CD4-positive, alpha-beta T cell (primary cell): ENCODE measurements around the gene KPNB1. TPM values are rescaled to one million over a fixed set of nuclear protein-coding genes. Genes with fewer than 3 reads are reported as not detected.

Experiments
- ATAC-seq: fragments of 200-7000 bp; cut with Tn5 transposase; one replicate; pipeline ENCODE4 v1.10.0; 2022; ENCODE audit warnings: mild to moderate bottlenecking; ENCODE audit not compliant: poor library complexity
- CTCF ChIA-PET: fragments of 350-600 bp; sonication (Branson Sonifier 250); formaldehyde crosslinking; loops from one replicate; lab custom pipeline; 2021; ENCODE audit warnings: antibody characterized with exemption, inconsistent platforms; lab: Charles Lee
- POLR2A ChIA-PET: fragments of 350-600 bp; sonication (Branson Sonifier 250); formaldehyde crosslinking; loops from one replicate; lab custom pipeline; 2021; ENCODE audit warnings: antibody characterized with exemption, inconsistent platforms; lab: Charles Lee
- DNase-seq, 14 experiments: peaks; one replicate each; pipeline ENCODE4 v3.0.0-alpha.2; 2013 to 2020; ENCODE audit warnings: mixed read lengths in 2 of 14
- H3K27ac ChIP-seq, 2 donors: one replicate each; pipeline versions ENCODE4 v1.5.1 to v1.7.0; 2013; ENCODE audit warnings: low read length in 2 of 2, low read depth in 1 of 2, mild to moderate bottlenecking in 1 of 2
- H3K27me3 ChIP-seq, 2 experiments: 1 replicate in 1 of 2; 2 replicates in 1 of 2; pipeline versions ENCODE4 v1.6.1 to v1.7.0; 2013; ENCODE audit warnings: low read length in 2 of 2, control low read depth in 1 of 2, mild to moderate bottlenecking in 1 of 2, moderate library complexity in 1 of 2; ENCODE audit not compliant: insufficient read depth in 2 of 2, control insufficient read depth in 1 of 2
- H3K36me3 ChIP-seq: one replicate; pipeline ENCODE4 v1.6.1; 2013; ENCODE audit warnings: low read length, control low read depth; ENCODE audit not compliant: insufficient read depth
- H3K4me1 ChIP-seq: one replicate; pipeline ENCODE4 v1.6.1; 2013; ENCODE audit warnings: low read length, control low read depth; ENCODE audit not compliant: insufficient read depth
- H3K4me3 ChIP-seq: one replicate; pipeline ENCODE4 v1.5.1; 2013; ENCODE audit warnings: mild to moderate bottlenecking, low read length, moderate library complexity
- H3K9me3 ChIP-seq, 2 experiments: 1 replicate in 1 of 2; 2 replicates in 1 of 2; pipeline versions ENCODE4 v1.6.1 to v1.7.0; 2013; ENCODE audit warnings: low read length in 2 of 2, mild to moderate bottlenecking in 2 of 2, control low read depth in 1 of 2, moderate library complexity in 1 of 2; ENCODE audit not compliant: control insufficient read depth in 1 of 2, insufficient read depth in 1 of 2
- H3K27ac Mint-ChIP-seq: one replicate; pipeline ENCODE4 v1.8.0; 2020; ENCODE audit warnings: mixed read lengths
- H3K27me3 Mint-ChIP-seq: one replicate; pipeline ENCODE4 v1.8.0; 2021; ENCODE audit warnings: mixed read lengths
- H3K36me3 Mint-ChIP-seq: one replicate; pipeline ENCODE4 v1.8.0; 2021; ENCODE audit warnings: low read depth, mixed read lengths
- H3K4me1 Mint-ChIP-seq: one replicate; pipeline ENCODE4 v1.8.0; 2021; ENCODE audit warnings: low read depth, mixed read lengths
- H3K4me3 Mint-ChIP-seq: one replicate; pipeline ENCODE4 v1.8.0; 2020; ENCODE audit warnings: mild to moderate bottlenecking, mixed read lengths
- H3K9me3 Mint-ChIP-seq: one replicate; pipeline ENCODE4 v1.8.0; 2020; ENCODE audit warnings: mixed read lengths
- CTCF ChIP-seq: fragments of 200-600 bp; IDR thresholded peaks from one replicate; pipeline ENCODE4 v1.8.0; 2022; ENCODE audit warnings: antibody characterized with exemption, mild to moderate bottlenecking
- intact Hi-C, 2 experiments: fragments of 100-400 bp; cut with DNase I in 1 of 2; cut with micrococcal nuclease in 1 of 2; formaldehyde crosslinking; loops; one replicate each; pipeline versions ENCODE4 v1.15.1 to v1.9.0; 2023 to 2025; cut with DNase I, micrococcal nuclease
- total RNA-seq, 174 experiments: library from RNA in 2 of 174; stranded (reverse) in 2 of 174; gene quantifications; one replicate each; pipeline ENCODE4 v1.2.3 and lab custom pipeline; 2021 to 2026

Gene KPNB1
- total RNA-seq, 2 experiments from 2014 or later, result 145 to 151 TPM

DNA sequence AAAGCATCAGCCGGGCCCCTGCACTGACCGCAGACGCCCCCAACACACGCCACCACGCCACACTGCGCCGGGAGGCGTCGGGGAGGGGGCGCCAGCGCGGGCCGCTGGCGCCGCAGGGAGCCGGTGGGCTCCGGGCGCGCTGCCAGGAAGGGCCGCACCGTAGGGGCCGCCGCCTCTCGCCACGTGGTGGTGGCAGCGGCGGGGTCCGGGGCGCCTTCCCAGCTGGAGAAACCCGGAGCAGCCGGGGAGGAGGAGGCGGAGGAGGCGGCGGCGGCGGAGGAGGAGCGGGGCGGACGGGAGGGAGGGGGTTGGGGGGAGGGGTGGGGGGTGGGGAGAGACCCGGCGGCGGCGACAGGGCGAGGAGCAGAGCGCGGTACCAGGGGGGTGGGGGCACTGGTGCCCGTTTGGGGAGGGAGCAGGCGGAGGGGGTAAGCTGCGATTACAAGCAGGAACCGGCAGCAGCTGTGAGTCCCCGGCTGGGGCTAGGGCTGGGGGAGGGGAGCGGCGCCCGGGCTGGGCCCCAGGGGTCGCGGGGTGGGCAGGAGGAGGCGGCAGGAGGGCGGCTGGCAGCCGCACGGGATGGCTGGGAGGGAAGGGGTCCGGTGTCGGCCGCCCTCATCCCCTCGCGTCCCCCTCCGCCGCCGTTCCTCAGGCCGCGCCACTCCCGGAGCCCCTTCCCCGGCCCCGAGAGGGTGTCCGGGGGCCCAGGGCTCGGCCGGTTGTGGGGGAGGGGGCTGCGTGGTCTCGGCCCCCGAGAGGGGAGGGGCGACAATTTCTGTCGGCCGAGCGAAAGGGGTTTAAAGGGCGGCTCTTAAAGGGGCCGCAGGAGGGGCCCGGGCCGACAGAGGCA is 44.2 kb downstream of the KPNB1 start, which contains the start of gene TBKBP1:
Gene TBKBP1, plus strand, starts transcription at position 431 of the 850 bp plus-strand sequence. CDS start 1,952 bp downstream, outside the sequence.
- H3K4me3 Mint-ChIP-seq, result peak within 1 kb of the TSS; percentile 91
- TF ChIP-seq CTCF, result no peak
- POLR2A ChIA-PET, result interaction anchor here (0.6 to 2.2 kb wide), 7 partner anchors 12 to 48 kb away, joined by 3 to 5 read pairs (median 3); partner anchors contain the start of gene KPNB1
- H3K27ac Mint-ChIP-seq, result peak within 1 kb of the TSS; percentile 7
- no peaks in the 10 kb centered on the region for H3K27me3 Mint-ChIP-seq
- H3K36me3 Mint-ChIP-seq, result no peaks in the 10 kb centered on the region
- Histone ChIP-seq H3K27me3 (no peaks in the 10 kb centered on the region), H3K27ac (no peak within 1 kb of the TSS), H3K9me3 (no peaks in the 10 kb centered on the region), H3K36me3 (no peaks in the 10 kb centered on the region), H3K4me1 (peaks cover 39% of the 10 kb centered on the region), H3K4me3 (peak within 1 kb of the TSS; percentile 64)
- intact Hi-C loops, result no loop called here
- peaks cover 22% of the 10 kb centered on the region for H3K4me1 Mint-ChIP-seq
- peak in 13 of 14 experiments; percentile 26 to 81 (median 48) for DNase-seq
- no peaks in the 10 kb centered on the region for H3K9me3 Mint-ChIP-seq
- CTCF ChIA-PET, result interaction anchor here (1.5 kb wide), 1 partner anchor 39 kb away, joined by 4 read pairs; the partner anchor contains the start of gene TBX21
- peak; percentile 56 for ATAC-seq

GRCh38 chr17:47694581-47695428 is 45.1 kb downstream of the KPNB1 start:
- H3K36me3 ChIP-seq, result no peaks in the 10 kb centered on the region
- peaks cover 26% of the 10 kb centered on the region for H3K4me1 Mint-ChIP-seq
- intact Hi-C loops, result loop anchor here in 1 of 2 experiments (5.0 kb wide), 1 partner anchor 107 kb away; no protein-coding TSS in a partner anchor
- peak overlapping the region; percentile 7 for H3K27ac Mint-ChIP-seq
- DNase-seq (peak in 8 of 14 experiments; percentile 23 to 71 (median 34)), ATAC-seq (peak; percentile 52)
- peak overlapping the region; percentile 86 for H3K4me3 Mint-ChIP-seq
- H3K27me3 ChIP-seq, result no peaks in the 10 kb centered on the region
- ChIA-PET POLR2A (interaction anchor here (0.8 to 2.2 kb wide), 6 partner anchors 11 to 48 kb away, joined by 3 to 5 read pairs (median 4); partner anchors contain the start of gene KPNB1), CTCF (no interaction called here)
- H3K36me3 Mint-ChIP-seq, result no peaks in the 10 kb centered on the region
- peak overlapping the region in 1 of 2 donors; percentile 34 for H3K27ac ChIP-seq
- H3K9me3 Mint-ChIP-seq, result no peaks in the 10 kb centered on the region
- peak overlapping the region; percentile 64 for H3K4me3 ChIP-seq
- TF ChIP-seq CTCF, result no peak
- H3K9me3 ChIP-seq, result no peaks in the 10 kb centered on the region
- peaks cover 47% of the 10 kb centered on the region for H3K4me1 ChIP-seq
- H3K27me3 Mint-ChIP-seq, result no peaks in the 10 kb centered on the region
